Panc1 (cell line): ENCODE data around the gene MYLK. TPM values are rescaled to one million over a fixed set of nuclear protein-coding genes. Genes with fewer than 3 reads are reported as not detected.

Source experiments
- ATAC-seq: fragments of 200-7000 bp; cut with Tn5 transposase; 2 replicates; pipeline ENCODE4 v1.9.1; 2020; ENCODE audit warnings: mild to moderate bottlenecking, moderate library complexity
- BruUV-seq: library from RNA; stranded (reverse); fragments of 400-500 nt; replicated peaks from 2 replicates; lab custom pipeline; 2021; lab: Mats Ljungman, UMichigan
- CTCF ChIA-PET: fragments of 300-600 bp; sonication (Branson Sonifier 250); formaldehyde crosslinking; loops from one replicate; lab custom pipeline; 2022; ENCODE audit warnings: antibody characterized with exemption; lab: Charles Lee
- POLR2A ChIA-PET: fragments of 300-600 bp; sonication (Branson Sonifier 250); formaldehyde crosslinking; loops from one replicate; lab custom pipeline; 2022; ENCODE audit warnings: antibody characterized with exemption; lab: Charles Lee
- DNase-seq: peaks from one replicate; pipeline ENCODE4 v3.0.0-alpha.2; 2010; ENCODE audit warnings: low read depth, low spot score
- H3K27ac ChIP-seq: 2 replicates; pipeline ENCODE4 v1.5.1; 2011; ENCODE audit warnings: mild to moderate bottlenecking, low read length, inconsistent platforms
- H3K27me3 ChIP-seq: fragments of 200-500 bp; sonication (Bioruptor generic); 2 replicates; pipeline ENCODE4 v1.6.0; 2014; ENCODE audit warnings: low read length, inconsistent platforms; ENCODE audit not compliant: control insufficient read depth, insufficient read depth
- H3K36me3 ChIP-seq: fragments of 200-500 bp; sonication (Bioruptor generic); 2 replicates; pipeline ENCODE4 v1.5.1; 2014; ENCODE audit warnings: inconsistent platforms, mild to moderate bottlenecking, low read length, moderate library complexity; ENCODE audit not compliant: control insufficient read depth, insufficient read depth
- H3K4me1 ChIP-seq: 2 replicates; pipeline ENCODE4 v1.5.1; 2011; ENCODE audit warnings: inconsistent platforms, mild to moderate bottlenecking, low read length, moderate library complexity; ENCODE audit not compliant: control insufficient read depth, insufficient read depth
- H3K4me3 ChIP-seq, 2 experiments: 2 replicates each; pipeline ENCODE4 v1.5.1; 2011 to 2012; ENCODE audit warnings: low read depth in 2 of 2, low read length in 2 of 2, mild to moderate bottlenecking in 2 of 2, inconsistent platforms in 1 of 2, moderate library complexity in 1 of 2
- H3K9me3 ChIP-seq: fragments of 200-500 bp; sonication (Bioruptor generic); 2 replicates; pipeline ENCODE4 v1.5.1; 2014; ENCODE audit warnings: low read depth, mild to moderate bottlenecking, inconsistent platforms, low read length, moderate library complexity; ENCODE audit not compliant: control insufficient read depth, insufficient read depth
- CTCF ChIP-seq: fragments of 450-650 bp; IDR thresholded peaks from 2 replicates; pipeline ENCODE4 v1.5.1; 2017; ENCODE audit warnings: mild to moderate bottlenecking
- POLR2AphosphoS5 ChIP-seq: IDR thresholded peaks from 2 replicates; pipeline ENCODE4 v1.6.1; 2012; ENCODE audit warnings: mild to moderate bottlenecking, low read depth, low read length, moderate library complexity
- REST ChIP-seq, 2 experiments: IDR thresholded peaks; 2 replicates each; pipeline ENCODE4 v1.6.1; 2011 to 2012; ENCODE audit warnings: low read depth in 2 of 2, control low read depth in 1 of 2, low read length in 1 of 2, mild to moderate bottlenecking in 1 of 2, moderate library complexity in 1 of 2; ENCODE audit not compliant: insufficient read depth in 1 of 2
- SIN3A ChIP-seq: IDR thresholded peaks from 2 replicates; pipeline ENCODE4 v1.6.1; 2012; ENCODE audit warnings: low read depth, mild to moderate bottlenecking, low read length, moderate library complexity, borderline replicate concordance; ENCODE audit not compliant: insufficient read depth
- TCF7L2 ChIP-seq: IDR thresholded peaks from 2 replicates; pipeline ENCODE4 v1.6.1; 2011; ENCODE audit warnings: mild to moderate bottlenecking, low read depth, low read length, inconsistent platforms
- in situ Hi-C: cut with HindIII; loops from 2 replicates; pipeline ENCODE4 v1.10.0; 2016; ENCODE audit warnings: low sequenced_read_pairs, low pct_unique_long_range_greater_than_20kb
- intact Hi-C: fragments of 100-400 bp; cut with micrococcal nuclease; formaldehyde crosslinking; loops from one replicate; pipeline ENCODE4 v1.10.0; 2022; ENCODE audit not compliant: unreplicated experiment
- total RNA-seq: library from RNA; stranded (reverse); gene quantifications from one replicate; pipeline ENCODE4 v1.2.1, GENCODE V29; 2021; ENCODE audit not compliant: unreplicated experiment

The MYLK gene
- total RNA-seq, 1 experiment from 2014 or later = 29.7 TPM

DNA sequence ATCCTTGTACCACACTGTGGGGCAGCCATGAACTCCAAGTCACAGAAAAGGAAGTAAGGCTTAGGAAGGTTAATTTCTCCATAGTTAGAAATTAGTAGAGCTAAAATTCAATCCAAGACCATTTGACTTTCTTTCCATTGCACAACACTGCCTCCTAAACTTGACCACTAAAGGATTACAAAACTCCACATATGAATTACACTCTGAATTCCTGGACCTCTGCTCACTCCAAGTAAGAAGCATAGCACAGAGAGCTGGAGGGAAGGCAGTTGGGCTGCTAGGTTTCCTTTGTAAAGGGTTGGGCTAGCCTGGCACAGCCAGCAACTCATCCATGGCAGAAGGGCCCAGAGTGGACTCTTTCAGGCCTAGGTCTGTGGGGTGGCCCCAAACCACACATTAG, 134.4 kb downstream of the MYLK start:
- TF ChIP-seq TCF7L2 (no peak), POLR2AphosphoS5 (no peak), REST (IDR thresholded peaks at IDR 0.05; ENCODE audit: insufficient read depth in 1 of 2, low read depth in 2 of 2, low read length in 1 of 2) (no peak), SIN3A (no peak), CTCF (no peak)
- H3K27ac ChIP-seq = peak overlapping the region; percentile 79
- ATAC-seq = no peak
- H3K27me3 ChIP-seq = no peaks in the 10 kb centered on the region
- ChIA-PET POLR2A (no interaction called here), CTCF (interaction anchor here (0.5 to 1.4 kb wide), 4 partner anchors 26 to 1365 kb away, joined by 3 to 6 read pairs (median 4); no protein-coding TSS in a partner anchor)
- in situ Hi-C loops = no loop called here
- peaks cover 18% of the 10 kb centered on the region for H3K4me1 ChIP-seq
- BruUV-seq = no TSS peak
- DNase-seq = no peak
- intact Hi-C loops = no loop called here
- no peaks in the 10 kb centered on the region for H3K36me3 ChIP-seq
- no peaks in the 10 kb centered on the region for H3K9me3 ChIP-seq
- no peak overlapping the region for H3K4me3 ChIP-seq

DNA sequence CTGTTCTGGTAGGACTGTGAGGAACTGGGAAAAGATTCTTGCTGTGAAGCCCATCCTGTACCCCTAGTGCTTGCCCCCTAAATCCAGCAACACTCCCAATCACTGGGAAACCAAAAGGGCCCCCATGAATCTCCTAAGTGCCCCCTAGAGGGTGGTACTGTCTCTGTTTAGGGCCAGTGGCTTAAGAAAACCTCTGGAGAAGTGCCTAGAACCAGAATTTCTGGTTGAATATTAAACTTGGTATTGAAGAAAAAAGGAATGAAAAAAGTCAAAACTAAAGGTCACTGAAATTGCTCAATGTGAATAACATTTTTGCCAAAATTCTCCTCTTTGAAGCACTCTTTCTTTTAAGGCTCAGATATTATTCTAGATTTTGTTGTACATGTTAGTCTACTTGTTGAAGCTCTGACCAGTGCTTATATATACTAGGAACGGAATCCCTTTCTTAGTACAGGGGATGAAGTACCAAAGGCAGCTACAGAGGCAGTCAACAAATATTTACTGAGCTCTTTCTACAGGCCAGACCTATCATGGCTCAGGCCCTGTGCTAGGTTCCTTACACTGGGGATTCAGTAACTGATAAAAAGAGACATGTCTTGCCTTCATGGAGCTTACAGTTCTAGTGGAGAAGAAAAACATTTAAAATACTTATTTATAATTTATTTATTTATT, 138.8 kb downstream of the MYLK start:
- in situ Hi-C loops (no loop called here), intact Hi-C loops (no loop called here)
- BruUV-seq = no TSS peak
- TF ChIP-seq TCF7L2 = no peak
- peak; percentile 50 for TF ChIP-seq CTCF
- no peak for TF ChIP-seq REST (IDR thresholded peaks at IDR 0.05; ENCODE audit: insufficient read depth in 1 of 2, low read depth in 2 of 2, low read length in 1 of 2)
- no peak for TF ChIP-seq SIN3A
- TF ChIP-seq POLR2AphosphoS5 = no peak
- Histone ChIP-seq H3K27me3 (no peaks in the 10 kb centered on the region), H3K4me1 (peaks cover 5% of the 10 kb centered on the region), H3K9me3 (no peaks in the 10 kb centered on the region), H3K27ac (no peak overlapping the region), H3K36me3 (no peaks in the 10 kb centered on the region), H3K4me3 (no peak overlapping the region)
- no peak for ATAC-seq
- POLR2A ChIA-PET = interaction anchor here (0.7 kb wide), 1 partner anchor 698 kb away, joined by 3 read pairs; no protein-coding TSS in a partner anchor
- DNase-seq = no peak
- CTCF ChIA-PET = no interaction called here
